NCI-H2107 (cell line): ENCODE results near the gene RYR2.
"Not testable (repeated sequence)": the region's sequence is repeated elsewhere in the genome, so short reads cannot be mapped to it uniquely, and the experiment has no call there.

ENCODE experiments used
- DNase-seq: peaks from one replicate; lab custom pipeline; 2025; lab: John Stamatoyannopoulos, UW

Gene RYR2

DNA sequence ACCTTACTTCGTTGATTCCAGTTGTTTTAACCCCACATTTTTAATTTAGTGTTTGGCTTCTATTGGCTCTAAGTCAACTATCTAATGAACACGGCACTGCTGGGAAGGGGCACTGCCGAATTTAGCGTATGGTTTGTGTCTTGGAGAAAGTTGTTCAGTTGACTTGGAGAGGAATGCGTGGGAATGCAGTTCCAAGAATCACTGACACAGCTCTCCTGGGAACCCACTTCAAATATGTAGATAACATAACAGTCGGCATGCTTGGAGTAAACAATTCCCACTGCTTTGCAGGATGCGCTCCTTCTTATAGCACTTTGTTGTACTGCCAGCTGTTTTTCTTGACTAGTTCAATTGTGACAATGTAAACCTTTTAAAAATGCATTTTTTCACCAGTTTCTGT, 104.3 kb downstream of the RYR2 start:
- no peak for DNase-seq

DNA sequence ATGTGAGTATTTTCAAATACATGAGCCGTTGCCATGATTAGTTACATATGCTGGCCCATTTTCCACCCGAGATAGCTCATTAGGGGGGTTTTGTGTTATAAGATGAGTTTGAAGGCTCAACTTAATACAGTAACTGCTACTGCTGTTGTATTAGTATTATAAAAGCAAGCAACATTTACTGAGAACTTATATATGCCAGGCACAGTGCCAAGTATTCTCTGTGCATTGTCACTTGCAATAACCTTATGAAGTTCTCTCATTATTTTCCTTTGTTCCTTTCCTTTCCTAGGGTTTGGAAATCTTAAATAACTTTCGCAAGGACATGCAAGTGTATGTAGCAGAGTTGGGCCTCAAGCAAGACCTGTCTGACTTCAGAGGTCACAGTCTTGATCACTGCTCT, 107.9 kb downstream of the RYR2 start:
- DNase-seq: no peak

DNA sequence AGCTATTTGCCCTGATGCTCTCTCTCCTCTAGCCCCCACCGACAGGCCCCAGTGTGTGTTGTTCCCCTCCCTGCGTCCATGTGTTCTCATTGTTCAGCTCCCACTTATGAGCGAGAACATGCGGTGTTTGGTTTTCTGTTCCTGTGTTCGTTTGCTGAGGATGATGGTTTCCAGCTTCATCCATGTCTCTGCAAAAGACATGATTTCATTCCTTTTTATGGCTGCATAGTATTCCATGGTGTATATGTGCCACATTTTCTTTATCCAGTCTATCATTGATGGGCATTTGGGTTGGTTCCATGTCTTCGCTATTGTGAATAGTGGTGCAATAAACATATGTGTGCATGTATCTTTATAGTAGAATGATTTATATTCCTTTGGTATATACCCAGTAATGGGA, 110.0 kb downstream of the RYR2 start:
- DNase-seq: not testable (repeated sequence)

DNA sequence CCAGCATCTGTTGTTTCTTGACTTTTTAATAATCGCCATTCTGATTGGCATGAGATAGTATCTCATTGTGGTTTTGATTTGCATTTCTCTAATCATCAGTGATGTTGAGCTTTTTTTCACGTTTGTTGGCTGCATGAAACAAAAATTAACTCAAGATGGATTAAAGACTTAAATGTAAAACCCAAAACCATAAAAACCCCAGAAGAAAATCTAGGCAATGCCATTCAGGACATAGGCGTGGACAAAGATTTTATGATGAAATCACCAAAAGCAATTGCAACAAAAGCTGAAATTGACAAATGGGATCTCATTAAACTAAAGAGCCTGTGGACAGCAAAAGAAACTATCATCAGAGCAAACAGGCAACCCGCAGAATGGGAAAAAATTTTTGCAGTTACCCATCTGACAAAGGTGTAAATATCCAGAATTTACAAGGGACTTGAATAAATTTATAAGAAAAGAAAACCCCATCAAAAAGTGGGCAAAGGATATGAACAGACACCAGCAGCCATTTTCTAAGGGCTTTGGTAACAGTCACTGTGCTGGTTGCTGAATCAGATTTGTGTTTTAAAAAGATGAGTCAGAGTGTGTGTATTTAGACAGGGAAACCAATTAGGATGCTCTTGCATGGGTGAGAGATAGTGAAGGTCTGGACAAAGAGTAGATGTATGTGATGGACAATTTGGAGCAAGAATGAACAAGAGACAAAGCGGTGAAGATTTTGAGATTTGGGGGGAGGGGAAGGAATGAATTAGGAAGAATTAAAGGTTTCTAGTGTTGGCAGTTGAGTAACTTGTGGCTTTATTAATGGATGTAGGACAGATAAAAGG, 110.7 kb downstream of the RYR2 start:
- DNase-seq: no peak

DNA sequence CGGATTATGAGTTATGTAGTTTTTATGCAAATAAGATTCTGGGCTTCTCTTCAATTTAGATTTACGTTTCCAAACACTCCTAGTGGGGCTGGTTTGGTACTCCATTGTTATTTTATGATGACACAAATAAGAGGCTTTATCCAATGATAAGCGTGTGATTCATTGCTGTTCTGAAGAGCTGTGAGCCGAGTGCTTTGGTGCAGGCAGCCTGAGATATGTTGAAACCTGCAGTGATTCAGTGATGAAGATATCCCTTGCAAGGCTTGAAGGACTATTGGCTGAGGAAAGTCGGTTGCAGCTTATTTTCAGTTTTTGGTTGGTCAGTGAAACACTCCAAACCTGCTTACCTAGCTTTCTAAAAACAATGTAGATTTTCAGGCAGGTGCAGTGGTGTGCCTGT, 112.2 kb downstream of the RYR2 start:
- no peak for DNase-seq

DNA sequence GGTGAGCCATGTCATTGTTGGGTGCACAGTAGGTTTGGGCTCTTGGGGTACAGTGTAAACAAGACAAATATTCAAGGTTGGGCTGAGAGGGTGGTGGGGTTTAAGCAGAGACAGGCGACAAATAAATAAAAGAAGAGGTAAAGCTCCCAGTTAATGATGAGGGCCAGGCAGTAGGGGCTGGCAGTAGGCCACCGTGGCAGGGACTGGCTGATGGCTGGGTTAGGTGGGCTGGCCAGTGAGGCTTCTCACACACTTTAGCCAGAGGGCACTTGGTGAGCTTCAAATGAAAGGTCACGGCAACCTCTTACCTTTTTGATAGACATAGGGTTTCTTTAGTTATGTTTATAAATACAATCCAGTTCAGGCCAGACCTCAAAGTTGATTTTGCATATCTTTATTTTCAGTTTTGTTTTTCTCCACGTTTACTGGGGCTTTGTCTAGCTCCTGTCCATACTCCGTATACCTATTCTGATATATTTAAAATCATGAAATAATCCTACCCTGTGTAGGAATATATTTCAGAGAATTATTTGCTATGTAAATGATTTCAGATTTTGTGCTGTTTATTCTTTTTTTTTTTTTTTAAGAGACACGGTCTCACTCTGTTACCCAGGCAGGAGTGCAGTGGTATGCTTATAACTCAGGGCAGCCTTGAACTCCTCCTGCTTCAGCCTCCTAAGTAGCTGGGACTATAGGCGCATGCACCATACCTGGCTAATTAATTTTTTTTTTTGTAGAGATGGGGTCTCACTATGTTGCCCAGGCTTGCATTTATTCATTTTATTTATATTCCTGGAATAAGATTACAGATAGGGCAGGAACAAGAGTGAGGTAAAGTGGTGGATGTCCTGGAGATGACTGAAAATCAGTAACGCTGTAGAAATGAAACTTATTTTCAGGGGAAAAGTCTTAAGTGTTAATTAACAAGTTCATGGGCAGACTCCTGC, 122.7 kb downstream of the RYR2 start:
- no peak for DNase-seq

DNA sequence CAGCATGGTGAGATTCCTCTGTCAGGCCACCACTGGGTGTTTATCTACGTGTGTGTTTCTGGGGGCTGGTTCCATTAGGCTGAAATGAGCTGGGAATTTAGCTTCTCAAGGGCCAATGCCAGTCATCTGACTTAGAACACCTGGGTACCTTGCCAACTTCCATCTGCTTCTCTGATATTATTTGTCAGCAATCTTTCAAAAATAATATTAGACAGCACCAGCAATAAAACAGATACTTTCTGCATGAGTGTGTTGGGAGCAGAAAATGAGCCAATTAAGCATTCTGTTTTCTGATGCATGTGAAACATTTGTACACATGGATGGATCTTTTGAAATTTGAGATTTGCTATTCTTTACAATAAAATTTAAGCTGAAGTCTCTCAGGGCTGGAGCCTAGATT, 124.1 kb downstream of the RYR2 start:
- no peak for DNase-seq

DNA sequence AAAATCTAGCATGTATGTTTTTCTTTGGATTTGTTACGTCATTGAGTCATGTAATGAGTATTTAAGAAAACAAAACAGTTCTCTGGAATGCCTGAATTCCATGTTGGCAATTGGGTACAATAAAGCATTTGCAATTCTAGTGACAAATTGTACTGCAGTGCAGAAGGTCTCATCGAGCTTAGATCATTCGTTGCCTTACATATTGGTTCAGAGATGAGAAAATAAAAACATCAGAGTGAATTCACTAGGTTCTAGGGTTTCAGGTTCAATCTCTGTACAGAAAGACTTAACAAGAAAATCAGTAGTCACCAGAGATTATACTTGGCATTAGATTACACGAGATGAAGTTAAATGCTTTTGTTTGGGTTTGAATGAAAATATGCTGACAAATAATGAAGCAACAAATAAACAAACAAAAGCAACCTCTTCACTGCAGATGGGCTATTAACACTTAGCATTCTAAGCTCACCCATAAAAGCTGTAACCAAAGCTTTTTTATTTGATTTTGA, 124.7 kb downstream of the RYR2 start:
- no peak for DNase-seq

DNA sequence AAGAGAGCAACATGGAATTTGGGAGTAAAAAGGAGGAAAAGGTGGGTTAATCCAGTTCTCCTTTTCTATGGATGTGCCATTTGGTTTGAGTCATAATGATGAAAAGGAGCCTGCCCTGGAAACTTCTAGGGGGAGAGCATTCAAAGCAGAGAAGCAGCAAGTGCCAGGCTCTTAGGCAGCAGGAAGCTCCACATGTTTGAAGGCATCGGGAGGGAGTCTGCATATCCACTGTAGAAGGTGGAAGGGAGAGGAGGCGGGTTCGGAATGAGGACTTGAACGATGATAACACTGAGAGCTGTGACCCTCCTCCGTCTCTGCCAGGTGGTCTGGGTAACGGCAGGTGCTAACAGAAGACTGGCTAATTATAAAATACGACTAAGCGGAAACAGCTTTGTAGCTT, 128.2 kb downstream of the RYR2 start:
- no peak for DNase-seq

DNA sequence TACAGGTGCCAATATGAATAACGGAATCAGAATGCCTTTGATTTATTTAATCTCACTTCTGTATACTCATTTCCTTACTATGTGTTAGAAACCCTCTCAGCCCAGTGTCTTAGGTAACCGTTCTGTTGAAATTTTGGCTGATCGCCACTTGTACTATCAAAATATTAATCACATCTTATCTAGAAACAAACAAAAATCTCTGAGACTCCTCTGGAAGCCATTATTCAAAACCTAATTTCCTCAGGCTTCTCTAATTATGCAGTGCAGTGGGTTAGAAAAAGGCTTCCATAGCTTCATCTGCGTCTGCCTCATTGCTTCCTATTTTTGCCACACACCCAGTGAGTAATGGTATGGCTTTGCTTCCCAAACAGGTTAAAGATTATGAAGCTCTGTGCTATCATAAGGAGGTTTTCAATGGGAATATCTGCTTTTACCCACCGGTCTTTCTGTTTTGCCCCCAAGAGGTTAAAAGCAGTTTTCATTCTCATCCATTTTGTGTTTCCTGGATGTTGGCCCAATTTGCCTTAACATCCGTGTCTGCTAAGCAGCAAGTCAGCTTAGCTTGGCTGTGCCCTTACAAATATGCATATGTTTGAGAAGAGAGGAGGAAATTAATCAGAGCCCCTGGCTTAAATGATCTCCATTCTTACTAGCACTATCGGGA, 129.6 kb downstream of the RYR2 start:
- DNase-seq: no peak

DNA sequence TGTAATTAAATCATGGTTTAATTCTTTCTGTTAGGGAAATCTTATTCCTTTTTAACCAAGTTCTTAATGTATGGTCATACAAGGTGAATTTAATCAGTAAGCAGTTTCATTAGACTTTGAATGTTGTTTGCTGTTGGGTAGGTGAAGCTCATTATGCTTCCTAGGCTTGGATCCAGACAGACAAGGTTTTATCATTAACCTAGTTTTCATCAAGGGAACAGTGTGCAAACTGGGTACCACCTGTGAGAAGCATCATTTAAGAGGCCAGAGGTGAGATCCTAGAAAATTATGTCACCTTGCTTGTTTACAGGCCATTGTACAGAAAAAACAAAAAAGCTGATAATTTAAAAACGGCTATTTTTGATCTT, 130.1 kb downstream of the RYR2 start:
- DNase-seq: no peak

DNA sequence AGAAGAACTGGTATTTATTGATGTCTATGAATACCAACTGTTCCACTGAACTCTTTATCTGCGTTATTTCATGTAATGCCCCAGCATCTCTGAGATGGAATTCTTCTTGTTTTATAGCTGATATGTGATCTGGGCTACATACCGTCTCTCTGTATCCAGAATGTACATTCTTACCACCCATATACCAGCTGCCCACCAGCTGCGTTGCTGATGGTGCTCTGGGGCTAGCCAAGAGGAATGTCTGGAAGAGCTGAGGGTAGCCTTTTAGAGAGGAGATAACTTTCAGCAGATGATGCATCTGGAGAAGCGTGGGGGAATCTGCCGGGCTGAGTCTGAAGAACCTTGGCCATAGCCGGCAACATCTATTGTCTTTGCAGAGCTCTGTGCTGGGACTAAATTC, 137.5 kb downstream of the RYR2 start:
- no peak for DNase-seq

DNA sequence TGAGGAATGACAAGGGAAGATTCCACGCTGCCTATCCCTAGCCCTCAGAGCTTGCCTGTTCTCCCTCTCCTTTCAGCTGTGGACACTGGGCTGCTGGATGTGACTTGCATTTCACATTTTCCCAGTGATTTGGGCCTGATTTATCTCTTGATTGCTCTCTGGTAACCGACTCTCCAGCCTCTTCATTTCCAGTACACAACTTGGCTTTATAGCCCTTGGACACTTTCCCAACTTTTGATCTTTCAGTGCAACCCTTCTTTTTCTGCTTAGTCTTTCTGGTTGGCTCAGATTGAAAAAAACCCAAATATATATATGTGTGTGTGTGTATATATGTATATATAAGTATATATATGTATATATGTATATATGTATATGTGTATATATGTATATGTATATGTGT, 138.3 kb downstream of the RYR2 start:
- no peak for DNase-seq

DNA sequence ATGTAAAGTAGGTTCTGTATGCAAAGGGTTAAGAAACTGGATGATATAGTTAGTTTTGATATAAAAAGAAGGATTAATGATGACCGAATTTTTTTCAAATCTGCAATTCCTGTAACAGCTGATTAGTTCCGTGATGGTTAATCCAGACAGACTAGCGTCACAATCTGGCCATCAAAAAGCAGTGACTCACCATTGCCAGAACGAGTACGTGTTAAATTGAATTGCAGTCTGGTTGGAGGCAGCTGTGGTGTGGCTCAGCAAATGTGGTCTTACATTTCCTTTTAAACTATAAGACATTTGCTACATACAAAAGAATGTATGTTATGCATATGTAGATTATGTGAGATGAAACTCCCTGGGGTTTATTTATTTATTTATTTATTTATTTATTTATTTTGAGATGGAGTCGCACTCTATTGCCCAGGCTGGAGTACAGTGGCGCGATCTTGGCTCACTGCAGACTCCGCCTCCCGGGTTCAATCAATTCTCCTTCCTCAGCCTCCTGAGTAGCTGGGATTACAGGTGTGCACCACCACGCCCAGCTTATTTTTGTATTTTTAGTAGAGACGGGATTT, 139.8 kb downstream of the RYR2 start:
- DNase-seq: no peak

DNA sequence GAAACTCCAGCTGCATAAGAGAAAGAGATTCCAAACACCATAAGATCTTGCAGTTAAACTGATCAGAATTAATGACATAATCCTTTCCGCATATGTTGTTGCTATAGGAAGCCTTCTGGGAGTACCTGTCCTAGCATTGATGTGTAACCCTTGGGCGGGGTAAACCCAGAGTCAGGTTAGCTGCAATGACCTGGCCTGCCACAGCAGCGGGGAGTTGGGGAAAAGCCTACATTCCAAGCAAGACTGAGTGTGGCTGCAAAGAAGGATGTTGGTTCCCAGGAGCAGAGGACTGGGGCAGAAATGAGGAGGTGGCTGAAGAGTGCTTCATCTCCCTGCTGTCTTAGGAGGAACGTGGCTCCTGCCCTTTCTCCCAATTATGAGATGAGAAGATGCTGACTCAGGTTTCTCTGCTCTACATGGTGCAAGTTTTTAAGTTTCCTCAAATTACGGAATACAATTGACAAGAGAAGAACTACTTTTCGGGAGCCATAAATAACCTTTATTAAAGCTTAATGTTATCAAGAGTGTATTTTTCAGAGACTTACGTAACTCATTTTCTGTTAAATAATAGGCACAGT, 142.1 kb downstream of the RYR2 start:
- DNase-seq: no peak

DNA sequence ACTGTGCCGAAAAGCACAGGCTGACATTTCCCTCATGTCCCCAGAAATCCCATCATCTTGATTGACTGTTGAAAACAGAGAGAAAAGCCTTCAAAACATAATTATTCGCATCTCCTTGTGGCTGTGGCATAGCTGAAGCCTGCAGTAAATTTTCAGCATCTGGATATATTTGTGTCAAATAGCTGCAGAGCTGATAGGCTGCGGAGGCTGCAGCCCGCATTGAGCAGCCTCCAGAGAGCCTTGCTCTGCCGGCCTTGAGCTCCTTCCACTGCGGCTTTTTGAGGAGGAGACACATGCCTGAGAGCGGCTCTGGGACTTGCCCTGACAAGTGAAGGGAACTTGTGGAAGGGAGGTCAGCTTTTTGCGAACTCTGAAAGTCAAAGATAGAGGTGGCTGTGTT, 144.7 kb downstream of the RYR2 start:
- no peak for DNase-seq

DNA sequence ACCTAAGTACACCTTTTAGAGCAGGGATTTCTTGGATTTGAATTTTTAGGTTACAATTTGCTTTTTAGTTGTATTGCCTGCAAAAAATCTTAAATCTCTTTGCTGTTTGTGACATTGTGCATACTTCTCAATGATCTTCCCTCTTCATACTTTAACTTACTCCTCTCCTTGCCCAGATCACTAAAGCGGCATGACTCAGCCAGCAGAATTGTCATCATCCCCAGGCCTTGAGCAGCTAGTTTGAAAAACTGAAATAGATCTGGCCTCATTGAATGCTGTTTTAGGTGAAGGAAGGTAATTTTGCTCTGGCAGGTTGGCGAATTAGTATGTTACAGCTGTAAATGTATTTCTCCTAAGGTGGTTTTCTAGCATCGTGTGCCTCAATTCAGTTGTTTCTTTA, 145.9 kb downstream of the RYR2 start:
- DNase-seq: no peak

DNA sequence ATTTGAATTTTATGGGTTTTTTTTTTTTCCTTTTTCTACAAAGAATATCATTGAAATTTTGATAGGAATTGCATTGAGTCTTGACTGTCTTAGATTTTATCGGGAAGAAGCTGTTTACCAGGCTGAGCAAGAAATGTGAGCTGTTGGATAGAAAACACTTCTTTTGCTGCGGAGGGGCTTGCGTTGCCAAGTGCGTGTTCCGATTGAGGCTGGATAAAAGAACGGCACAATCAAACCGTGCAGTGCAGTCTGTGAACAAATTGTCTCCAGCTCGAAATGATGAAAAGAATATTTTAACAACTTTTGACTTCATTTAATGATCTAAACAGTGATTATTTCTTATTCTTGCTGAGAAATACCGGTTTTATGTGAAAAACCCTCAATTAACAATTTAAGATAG, 149.4 kb downstream of the RYR2 start:
- no peak for DNase-seq

DNA sequence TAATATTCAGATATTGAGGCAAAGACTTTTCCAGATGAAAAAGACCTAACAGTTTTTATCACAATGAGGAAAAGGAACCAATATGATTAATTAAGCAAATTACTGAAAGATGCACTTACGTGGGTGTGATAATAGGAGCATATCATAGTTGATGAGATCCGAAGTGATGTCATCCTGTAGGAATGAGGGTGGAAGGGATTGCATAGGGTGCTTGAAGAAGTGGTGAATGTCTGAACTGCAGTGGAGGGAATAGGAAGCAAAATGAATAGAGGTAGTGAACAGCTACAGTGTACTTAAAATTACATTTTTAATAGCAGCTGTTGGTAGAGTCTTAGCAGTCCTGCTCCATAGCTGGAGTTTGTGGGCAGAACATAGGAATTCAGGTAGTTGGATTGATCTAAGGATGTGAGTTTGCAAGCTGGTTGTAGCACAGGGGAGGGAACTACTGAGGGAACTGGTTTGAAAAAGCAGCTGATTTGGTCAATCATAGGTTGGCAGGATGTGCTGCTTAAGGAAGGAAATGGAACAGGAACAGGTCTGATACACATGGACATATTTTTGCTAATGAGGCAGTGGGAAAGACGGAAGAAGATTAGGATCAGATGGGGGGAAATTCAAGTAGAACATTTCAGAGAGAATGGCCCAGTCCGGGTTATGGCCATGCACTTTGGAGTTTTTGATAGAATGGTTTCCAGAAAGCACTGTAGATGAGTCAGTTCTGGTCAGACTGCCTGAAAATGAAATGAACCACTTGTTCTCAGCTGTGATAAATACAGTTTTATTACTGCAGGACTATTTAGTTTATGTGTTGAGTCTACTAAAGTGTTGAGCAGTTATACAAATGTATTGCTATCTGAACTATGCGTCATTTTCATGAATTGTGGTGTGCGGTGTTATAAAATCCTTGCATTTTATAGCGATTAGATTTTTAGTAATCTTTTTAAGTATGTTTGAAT, 155.8 kb downstream of the RYR2 start:
- no peak for DNase-seq

DNA sequence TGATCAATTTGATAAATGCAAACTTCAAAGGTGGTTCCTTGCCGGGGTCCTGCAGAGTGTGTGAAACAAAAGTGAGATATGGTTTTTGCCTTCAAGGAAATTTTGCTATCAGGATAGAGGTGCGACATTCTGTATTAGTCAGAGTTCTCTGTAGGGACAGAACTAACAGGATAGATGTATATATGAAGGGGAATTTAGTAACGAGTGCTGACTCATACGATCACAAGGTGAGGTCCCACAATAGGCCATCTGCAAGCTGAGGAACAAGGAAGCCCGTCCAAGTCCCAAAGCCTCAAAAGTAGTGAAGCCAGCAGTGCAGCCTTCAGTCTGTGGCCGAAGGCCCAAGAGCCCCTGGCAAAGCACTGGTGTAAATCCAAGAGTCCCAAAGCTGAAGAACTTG, 157.0 kb downstream of the RYR2 start:
- no peak for DNase-seq

DNA sequence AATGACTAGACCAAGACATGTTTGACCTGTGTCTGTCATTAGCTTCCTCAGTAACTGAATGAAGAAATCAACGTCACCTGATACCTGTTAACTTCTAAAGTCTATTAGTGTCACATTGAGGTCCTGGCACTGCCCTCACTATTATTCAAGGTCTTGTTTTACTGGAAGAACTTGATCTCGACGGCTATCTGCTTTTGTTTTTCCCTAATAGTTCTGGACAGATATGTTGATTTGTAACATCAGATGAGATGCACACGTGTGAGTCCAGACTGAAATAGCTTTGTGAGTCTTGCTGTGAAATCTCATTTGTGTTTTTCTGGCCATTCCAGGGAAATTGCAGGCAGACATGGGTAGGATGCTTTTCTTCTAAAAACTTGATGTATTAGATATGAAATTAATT, 159.2 kb downstream of the RYR2 start:
- DNase-seq: no peak
